Measurements from ENCODE around the gene YPEL2. TPM values are rescaled to one million over a fixed set of nuclear protein-coding genes. Genes with fewer than 3 reads are reported as not detected.

YPEL2 gene
- total and polyA plus RNA-seq, 3 experiments from 2014 or later, result 6.7 to 21.0 (median 7.6) TPM

Other genes starting within 250 kb of the YPEL2 start
- gene TRIM37, start 224.8 kb upstream of the YPEL2 start, total RNA-seq, result 10 to 100 TPM; 27.7 to 30.6 TPM
- gene TRIM37, start 224.8 kb upstream of the YPEL2 start, polyA plus RNA-seq, result 11.4 TPM
- gene SKA2, start 176.5 kb upstream of the YPEL2 start, total RNA-seq, result 10 to 100 TPM; 55.8 to 60.0 TPM
- 30.7 TPM for gene SKA2, start 176.5 kb upstream of the YPEL2 start, polyA plus RNA-seq
- gene PRR11, start 175.9 kb upstream of the YPEL2 start, total RNA-seq, result 10 to 100 TPM; 35.6 to 36.3 TPM
- gene PRR11, start 175.9 kb upstream of the YPEL2 start, polyA plus RNA-seq, result 1.2 TPM
- 10 to 100 TPM; 24.7 to 25.1 TPM for gene SMG8, start 121.6 kb upstream of the YPEL2 start, total RNA-seq
- gene SMG8, start 121.6 kb upstream of the YPEL2 start, polyA plus RNA-seq, result 12.8 TPM
- 1 to 10 TPM; 2.1 to 2.6 TPM for gene GDPD1, start 111.1 kb upstream of the YPEL2 start, total RNA-seq
- gene GDPD1, start 111.1 kb upstream of the YPEL2 start, polyA plus RNA-seq, result 2.3 TPM
- 10 to 100 TPM; 17.9 to 22.3 TPM for gene DHX40, start 234.0 kb downstream of the YPEL2 start, total RNA-seq
- 23.2 TPM for gene DHX40, start 234.0 kb downstream of the YPEL2 start, polyA plus RNA-seq

Data from CD8-positive, alpha-beta memory T cell (primary cell).